ENCODE results near the gene TTLL11. TPM values are rescaled to one million over a fixed set of nuclear protein-coding genes. Genes with fewer than 3 reads are reported as not detected.

Gene TTLL11
- total RNA-seq, 1 donor from 2014 or later: 0.75 TPM

DNA sequence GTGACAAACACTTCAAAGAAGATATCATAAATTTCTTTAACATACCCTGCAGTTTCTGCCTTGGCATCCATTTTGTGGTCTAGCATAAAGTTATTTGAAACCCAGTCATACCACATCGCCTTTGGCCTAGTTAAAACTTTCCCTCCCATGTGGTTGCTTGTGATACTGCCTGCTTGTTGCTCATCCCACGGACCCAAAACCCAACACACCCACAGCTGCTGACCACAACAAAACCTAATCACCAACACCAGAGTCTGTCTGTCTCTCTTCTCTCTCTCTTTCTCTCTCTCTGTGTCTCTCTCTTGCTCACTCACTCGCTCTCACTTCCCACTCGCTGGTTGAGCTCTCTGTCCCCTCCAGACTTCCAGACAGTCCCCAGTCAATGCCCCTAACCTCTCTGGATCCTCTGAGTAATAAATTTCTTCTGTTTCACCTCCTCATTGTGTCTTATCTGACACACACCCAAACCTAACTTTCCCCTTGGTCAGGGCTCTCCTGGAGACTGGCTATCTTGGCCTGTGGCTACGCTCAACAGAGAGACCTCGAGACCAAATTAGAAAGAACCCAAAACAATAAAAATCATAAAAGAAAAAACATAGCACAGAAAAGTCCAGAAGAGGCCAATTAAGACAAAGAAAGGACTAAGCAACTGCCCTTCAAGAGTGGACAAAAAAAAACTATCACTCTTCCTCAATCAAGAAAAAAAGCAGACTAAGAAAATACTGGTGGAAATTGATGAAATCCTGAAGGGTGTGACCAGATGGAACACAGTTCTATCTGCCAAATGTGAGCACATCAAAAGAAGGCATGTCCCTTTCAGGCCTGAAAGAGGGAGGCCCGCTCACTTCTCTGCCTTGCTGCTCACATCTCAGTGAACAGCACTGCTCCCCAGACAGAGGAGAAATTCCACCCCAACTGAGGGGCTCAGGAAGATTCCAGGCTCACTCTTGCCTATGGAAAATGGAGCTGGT, 41.5 kb downstream of the TTLL11 start:
- Histone ChIP-seq H2AFZ (replicated peaks) (no peak overlapping the region), H3K79me2 (ENCODE audit: low read depth) (no peaks in the 10 kb centered on the region), H3K27ac (no peak overlapping the region), H3K4me2 (no peak overlapping the region), H3K9me3 (ENCODE audit: low read depth) (no peaks in the 10 kb centered on the region), H3K9ac (no peak overlapping the region), H3K4me1 (no peaks in the 10 kb centered on the region), H3K4me3 (no peak overlapping the region), H3K36me3 (no peaks in the 10 kb centered on the region), H3F3A (ENCODE audit: low read depth) (no peaks in the 10 kb centered on the region), H3K27me3 (no peaks in the 10 kb centered on the region), H4K20me1 (ENCODE audit: low read depth) (peaks cover 9% of the 10 kb centered on the region)
- Mint-ChIP-seq H3K4me3 (no peak overlapping the region), H3K27ac (no peak overlapping the region), H3K36me3 (no peaks in the 10 kb centered on the region), H3K9me3 (no peaks in the 10 kb centered on the region), H3K4me1 (no peaks in the 10 kb centered on the region), H3K27me3 (ENCODE audit: insufficient read depth, low read depth) (peaks cover 2% of the 10 kb centered on the region)
- no peak for DNase-seq (ENCODE audit: low spot score)
- no peak for TF ChIP-seq EZH2phosphoT487 (IDR thresholded peaks at IDR 0.05)
- no peak for TF ChIP-seq EZH2 (IDR thresholded peaks at IDR 0.05)
- TF ChIP-seq, protein P1, sequence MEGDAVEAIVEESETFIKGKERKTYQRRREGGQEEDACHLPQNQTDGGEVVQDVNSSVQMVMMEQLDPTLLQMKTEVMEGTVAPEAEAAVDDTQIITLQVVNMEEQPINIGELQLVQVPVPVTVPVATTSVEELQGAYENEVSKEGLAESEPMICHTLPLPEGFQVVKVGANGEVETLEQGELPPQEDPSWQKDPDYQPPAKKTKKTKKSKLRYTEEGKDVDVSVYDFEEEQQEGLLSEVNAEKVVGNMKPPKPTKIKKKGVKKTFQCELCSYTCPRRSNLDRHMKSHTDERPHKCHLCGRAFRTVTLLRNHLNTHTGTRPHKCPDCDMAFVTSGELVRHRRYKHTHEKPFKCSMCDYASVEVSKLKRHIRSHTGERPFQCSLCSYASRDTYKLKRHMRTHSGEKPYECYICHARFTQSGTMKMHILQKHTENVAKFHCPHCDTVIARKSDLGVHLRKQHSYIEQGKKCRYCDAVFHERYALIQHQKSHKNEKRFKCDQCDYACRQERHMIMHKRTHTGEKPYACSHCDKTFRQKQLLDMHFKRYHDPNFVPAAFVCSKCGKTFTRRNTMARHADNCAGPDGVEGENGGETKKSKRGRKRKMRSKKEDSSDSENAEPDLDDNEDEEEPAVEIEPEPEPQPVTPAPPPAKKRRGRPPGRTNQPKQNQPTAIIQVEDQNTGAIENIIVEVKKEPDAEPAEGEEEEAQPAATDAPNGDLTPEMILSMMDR (IDR thresholded peaks at IDR 0.05): no peak

DNA sequence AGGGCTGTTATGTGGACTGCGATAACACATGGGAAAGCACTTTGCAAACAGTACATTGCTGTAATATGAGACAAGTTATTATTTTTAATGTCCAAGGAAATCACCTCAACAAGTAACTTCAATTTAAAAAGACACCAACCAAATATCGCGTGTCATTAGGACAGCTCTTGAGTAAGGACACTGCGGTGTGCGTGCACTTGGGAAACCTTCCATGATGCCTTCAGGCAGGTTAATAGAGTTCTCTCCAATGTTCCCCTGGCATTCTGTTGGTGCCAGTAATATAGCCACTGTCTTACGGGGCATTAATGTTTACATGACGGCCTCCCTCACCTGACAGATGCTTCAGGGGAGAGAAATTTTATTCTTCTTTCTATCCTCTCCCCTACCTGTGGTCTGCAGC, 42.9 kb downstream of the TTLL11 start:
- no peak overlapping the region for H3K27ac Mint-ChIP-seq
- Histone ChIP-seq H3K9me3 (ENCODE audit: low read depth) (no peaks in the 10 kb centered on the region), H3K27ac (no peak overlapping the region), H4K20me1 (ENCODE audit: low read depth) (no peaks in the 10 kb centered on the region), H3K4me1 (no peaks in the 10 kb centered on the region), H3K4me2 (no peak overlapping the region), H3K4me3 (no peak overlapping the region), H3K27me3 (no peaks in the 10 kb centered on the region), H3K9ac (no peak overlapping the region), H3K36me3 (no peaks in the 10 kb centered on the region), H3K79me2 (ENCODE audit: low read depth) (no peaks in the 10 kb centered on the region), H3F3A (ENCODE audit: low read depth) (no peaks in the 10 kb centered on the region), H2AFZ (replicated peaks) (no peak overlapping the region)
- H3K36me3 Mint-ChIP-seq: peaks cover 1% of the 10 kb centered on the region
- no peak overlapping the region for H3K4me3 Mint-ChIP-seq
- H3K27me3 Mint-ChIP-seq (ENCODE audit: insufficient read depth, low read depth): peaks cover 2% of the 10 kb centered on the region
- no peaks in the 10 kb centered on the region for H3K9me3 Mint-ChIP-seq
- no peak for DNase-seq (ENCODE audit: low spot score)
- TF ChIP-seq, protein P1 (IDR thresholded peaks at IDR 0.05): no peak
- TF ChIP-seq EZH2 (IDR thresholded peaks at IDR 0.05) (no peak), EZH2phosphoT487 (IDR thresholded peaks at IDR 0.05) (no peak)
- no peaks in the 10 kb centered on the region for H3K4me1 Mint-ChIP-seq

DNA sequence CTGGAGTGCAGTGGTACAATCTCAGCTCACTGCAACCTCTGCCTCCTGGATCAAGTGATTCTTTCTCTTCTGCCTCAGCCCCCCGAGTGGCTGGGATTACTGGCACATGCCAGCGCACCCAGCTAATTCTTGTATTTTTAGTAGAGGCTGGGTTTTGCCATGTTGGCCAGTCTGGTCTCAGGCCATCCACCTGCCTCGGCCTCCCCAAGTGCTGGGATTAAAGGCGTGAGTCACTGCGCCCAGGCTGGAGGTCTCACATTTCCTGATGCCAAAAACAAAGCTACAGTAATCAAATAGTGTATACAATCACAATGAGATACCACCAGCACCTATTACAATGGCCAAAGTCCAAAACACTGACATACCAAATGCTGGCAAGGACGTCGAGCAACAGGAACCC, 51.1 kb downstream of the TTLL11 start:
- Histone ChIP-seq H3F3A (ENCODE audit: low read depth) (no peaks in the 10 kb centered on the region), H3K27me3 (no peaks in the 10 kb centered on the region), H3K27ac (no peak overlapping the region), H3K9me3 (ENCODE audit: low read depth) (no peaks in the 10 kb centered on the region), H2AFZ (replicated peaks) (no peak overlapping the region), H4K20me1 (ENCODE audit: low read depth) (no peaks in the 10 kb centered on the region), H3K4me3 (no peak overlapping the region), H3K4me2 (no peak overlapping the region), H3K36me3 (no peaks in the 10 kb centered on the region), H3K9ac (no peak overlapping the region), H3K4me1 (no peaks in the 10 kb centered on the region), H3K79me2 (ENCODE audit: low read depth) (no peaks in the 10 kb centered on the region)
- Mint-ChIP-seq H3K36me3 (peaks cover 1% of the 10 kb centered on the region), H3K9me3 (no peaks in the 10 kb centered on the region), H3K4me1 (no peaks in the 10 kb centered on the region), H3K4me3 (no peak overlapping the region), H3K27ac (no peak overlapping the region), H3K27me3 (ENCODE audit: insufficient read depth, low read depth) (no peaks in the 10 kb centered on the region)
- TF ChIP-seq EZH2 (IDR thresholded peaks at IDR 0.05) (no peak), EZH2phosphoT487 (IDR thresholded peaks at IDR 0.05) (no peak)
- TF ChIP-seq, protein P1 (IDR thresholded peaks at IDR 0.05): no peak
- DNase-seq (ENCODE audit: low spot score): no peak

Data from neural progenitor cell (in vitro differentiated cells).